HG02970 (cell line): Measurements from ENCODE around the gene RNASEL.

Experiments
- ATAC-seq: cut with Tn5 transposase; IDR thresholded peaks from one replicate; pipeline ENCODE4 v1.9.1; 2021; ENCODE audit warnings: mild to moderate bottlenecking, moderate library complexity, moderate number of reproducible peaks; ENCODE audit not compliant: unreplicated experiment, low FRiP score

The RNASEL gene

DNA sequence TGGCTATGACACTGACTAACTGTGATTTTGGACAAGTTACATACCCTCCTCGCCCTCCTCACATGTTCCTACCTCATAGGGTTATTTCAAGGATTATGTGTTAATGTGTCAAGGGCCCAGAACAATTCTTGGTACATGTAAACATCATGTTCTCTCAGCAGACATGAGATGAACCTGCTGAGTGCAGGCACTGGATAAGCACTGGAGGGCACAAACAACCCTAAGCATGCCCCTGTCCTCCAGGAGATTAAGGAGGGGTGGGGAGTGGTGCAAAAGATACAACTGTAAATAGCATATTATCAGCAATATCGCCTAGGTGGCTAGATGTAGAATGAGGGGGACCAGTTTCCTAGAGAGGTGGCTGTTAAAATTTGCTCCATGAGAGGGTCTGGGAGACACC lies 32.9 kb upstream of the RNASEL start:
- ATAC-seq, result no peak

GRCh38 chr1:182620924-182621585 lies 32.0 kb upstream of the RNASEL start:
- no peak for ATAC-seq

DNA sequence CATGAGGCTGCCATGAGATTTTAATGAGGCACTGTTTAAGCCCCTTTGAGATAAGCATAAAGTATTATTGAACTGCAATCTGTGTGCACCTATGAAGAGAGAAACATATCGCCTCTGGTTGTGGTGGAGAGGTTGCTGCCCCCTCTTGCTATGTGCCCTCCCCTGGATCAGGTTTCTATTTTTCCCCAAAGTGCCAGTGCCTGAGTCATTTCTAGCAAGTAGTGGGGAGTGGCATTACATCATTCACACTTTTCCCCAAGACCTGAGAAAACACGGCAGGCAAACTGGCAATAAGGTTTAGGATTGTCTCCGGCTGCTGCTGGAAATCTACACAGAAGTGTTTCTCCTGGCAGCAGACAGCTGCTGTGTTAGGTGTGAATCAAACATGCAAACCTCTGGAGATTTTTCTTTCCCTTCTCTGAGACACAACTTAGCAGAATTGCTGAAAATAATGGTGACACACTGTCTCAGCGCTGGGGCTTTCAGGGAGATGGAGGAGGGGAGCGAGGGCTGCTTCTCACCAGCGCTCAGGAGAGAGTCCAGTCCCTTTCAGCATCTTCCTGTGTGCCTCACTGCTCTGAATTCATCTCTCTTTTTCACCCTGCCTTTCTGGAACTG lies 28.8 kb upstream of the RNASEL start:
- ATAC-seq, result no peak

GRCh38 chr1:182617014-182617429 lies 28.0 kb upstream of the RNASEL start:
- ATAC-seq, result no peak

DNA sequence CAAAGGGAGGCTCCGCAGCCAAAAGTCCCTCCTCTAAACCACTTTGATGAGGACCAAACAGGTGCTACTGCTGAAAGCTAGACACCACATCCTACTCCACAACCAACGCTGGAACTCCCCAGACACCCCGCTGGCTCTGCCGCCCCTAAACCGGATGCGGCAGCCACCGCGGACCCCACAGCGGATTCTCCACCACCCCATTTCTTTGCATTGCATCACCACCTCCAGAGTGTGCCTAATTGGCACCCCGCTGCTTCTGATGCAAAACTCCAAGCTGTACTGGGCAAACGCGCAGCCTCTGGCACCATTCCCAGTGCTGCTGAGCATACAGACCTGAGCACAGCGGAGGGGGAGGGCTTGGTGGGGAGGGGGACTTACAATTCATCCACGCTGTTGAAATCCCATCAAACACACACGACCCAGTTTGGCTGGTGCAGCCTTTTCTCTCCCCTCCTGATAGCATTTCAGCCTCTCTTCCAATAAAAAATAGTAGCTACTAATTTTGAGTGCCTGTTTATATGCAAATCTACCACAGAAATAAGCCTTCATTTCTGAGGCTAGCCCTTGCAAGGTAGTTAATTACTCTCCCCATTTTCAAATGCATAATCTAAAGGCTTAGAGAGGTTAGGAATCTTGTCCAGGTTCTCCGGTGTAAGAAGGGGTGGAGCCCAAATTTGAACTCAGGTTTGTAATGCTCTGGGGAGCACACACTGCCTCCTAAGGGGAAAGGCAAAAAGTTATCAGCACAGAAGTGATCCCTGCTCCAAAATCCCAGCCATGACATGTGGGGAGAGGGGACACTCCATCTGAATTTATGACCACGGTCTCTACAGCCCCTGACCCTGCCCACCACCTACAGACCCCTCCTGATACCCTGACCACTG lies 27.3 kb upstream of the RNASEL start:
- ATAC-seq, result peak; percentile 46

GRCh38 chr1:182615468-182616129 lies 26.5 kb upstream of the RNASEL start:
- peak; percentile 15 for ATAC-seq

DNA sequence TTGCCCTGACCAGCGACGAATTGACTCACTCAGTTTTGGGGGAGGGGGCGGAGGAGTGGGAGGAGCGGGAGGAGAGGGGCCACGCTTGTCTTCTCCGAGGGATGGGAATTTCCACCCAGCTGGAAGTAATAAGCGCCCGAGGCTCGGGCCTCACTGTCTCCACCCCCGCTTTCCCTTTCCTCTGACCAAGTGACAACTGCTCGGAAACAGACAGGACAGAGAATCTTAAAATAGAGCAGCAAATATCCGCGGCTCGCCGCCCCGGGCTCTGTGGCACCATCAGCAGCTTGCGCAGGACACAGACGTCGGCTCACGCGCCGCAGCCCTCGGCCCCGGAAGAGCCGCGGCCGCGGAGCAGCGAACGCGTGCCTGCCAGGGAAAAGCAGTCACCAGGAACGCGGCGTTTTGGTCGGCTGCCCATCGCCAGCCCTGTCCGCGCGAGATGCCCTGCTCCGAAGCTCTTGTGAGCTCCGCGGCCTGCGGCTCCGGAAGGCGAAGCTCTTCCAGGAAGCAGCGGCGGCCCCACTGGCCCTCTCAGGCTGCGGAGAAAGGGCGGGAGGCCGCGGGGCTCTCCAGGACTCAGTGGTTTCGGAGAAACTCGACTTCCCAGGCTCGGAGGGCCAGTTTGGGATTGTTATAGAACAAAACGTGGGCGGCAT lies 25.9 kb upstream of the RNASEL start:
- ATAC-seq, result peak; percentile 36

GRCh38 chr1:182611787-182612186 lies 22.7 kb upstream of the RNASEL start:
- no peak for ATAC-seq

- ATAC-seq, result no peak
Observed at GRCh38 chr1:182611326-182611725, 22.3 kb upstream of the RNASEL start.

DNA sequence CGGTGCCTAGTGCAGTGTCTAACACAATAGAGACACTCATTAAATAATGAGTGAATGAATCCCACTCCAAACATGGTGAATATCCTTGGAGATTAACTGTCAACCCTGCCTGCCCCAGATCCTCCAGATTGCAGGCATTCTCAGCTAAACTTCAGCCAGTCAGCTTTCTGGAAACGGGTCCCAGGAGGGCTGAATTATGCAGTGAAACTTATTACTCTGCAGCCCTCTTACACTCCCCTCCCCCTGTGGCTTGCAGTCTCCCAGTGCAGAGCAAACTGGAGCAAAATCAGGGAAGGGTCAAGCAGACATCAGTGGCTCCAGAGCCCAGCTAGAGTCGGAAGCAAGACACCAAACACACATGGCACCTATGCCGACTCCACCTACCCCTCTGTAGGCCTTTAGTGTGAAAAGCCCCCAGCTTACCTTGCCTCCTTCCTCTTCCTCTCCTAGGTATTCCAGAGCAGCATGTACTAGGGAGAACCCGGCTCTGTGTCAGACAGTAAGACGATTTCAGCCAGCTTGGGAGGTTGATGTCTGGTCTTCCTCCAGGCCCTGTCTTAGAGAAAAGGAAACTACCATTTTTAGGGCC lies 21.6 kb upstream of the RNASEL start:
- no peak for ATAC-seq

DNA sequence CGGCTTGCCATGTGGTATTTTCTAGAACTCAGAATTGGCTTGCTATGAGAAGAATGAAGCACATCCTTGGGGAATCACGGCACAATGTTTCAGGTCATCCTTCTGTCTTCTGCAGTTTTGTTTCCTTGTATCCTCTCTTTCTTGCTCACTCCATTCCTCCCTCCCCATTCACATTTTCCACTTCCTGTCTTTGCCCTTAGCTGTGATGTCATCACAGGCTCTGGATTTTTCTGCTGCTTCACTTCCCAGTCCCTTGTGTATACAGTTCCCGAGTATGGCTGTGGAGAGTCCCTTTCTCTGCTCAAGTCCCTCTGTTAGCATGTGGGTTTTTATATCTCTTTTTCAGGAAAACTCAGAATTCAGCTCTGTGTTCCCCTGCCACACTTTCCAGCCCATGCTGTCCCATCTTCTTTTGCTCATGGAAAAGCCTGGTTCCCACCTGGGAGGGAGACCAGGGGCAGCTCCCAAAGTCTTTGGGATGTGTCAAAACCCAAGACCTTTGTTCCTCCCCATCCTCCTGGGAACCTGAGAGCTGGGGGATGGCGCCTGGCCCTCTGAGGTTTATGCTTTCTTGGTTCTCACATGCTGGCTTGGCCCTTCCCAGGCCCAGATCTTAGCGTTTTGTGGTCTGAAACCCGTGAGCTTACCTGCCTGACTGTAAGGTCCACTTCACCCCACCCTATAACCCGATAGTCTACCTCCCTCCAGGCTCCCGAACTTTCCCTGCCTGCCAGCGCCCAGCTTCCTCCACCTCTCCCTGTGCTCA lies 20.0 kb upstream of the RNASEL start:
- no peak for ATAC-seq

- no peak for ATAC-seq
Observed at GRCh38 chr1:182608236-182608635, 19.2 kb upstream of the RNASEL start.

DNA sequence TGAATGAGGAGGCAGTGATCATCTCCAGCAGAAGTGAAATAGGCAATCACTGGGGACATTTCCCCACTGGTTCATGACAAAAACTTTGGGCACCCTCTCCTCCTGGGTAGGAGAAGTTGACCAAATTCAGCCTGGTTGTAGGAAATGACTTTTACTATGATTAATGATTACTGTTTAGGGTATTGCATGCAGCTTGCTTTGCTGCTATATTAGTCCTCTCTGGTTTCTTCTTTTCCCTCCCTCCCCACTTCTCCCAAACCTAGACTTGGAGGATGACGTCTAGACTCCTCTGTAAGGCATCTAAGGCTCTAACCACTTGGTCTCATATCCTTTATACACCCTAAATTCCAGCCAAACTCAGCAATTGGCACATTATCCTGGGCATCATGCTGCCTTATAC lies 18.5 kb upstream of the RNASEL start:
- no peak for ATAC-seq

GRCh38 chr1:182604175-182605164 lies 15.4 kb upstream of the RNASEL start, which contains the start of gene RGS16:
Gene RGS16 (minus strand): TSS chr1:182604389. CDS start chr1:182604259, 130 bp downstream.
- peak; percentile 65 for ATAC-seq

DNA sequence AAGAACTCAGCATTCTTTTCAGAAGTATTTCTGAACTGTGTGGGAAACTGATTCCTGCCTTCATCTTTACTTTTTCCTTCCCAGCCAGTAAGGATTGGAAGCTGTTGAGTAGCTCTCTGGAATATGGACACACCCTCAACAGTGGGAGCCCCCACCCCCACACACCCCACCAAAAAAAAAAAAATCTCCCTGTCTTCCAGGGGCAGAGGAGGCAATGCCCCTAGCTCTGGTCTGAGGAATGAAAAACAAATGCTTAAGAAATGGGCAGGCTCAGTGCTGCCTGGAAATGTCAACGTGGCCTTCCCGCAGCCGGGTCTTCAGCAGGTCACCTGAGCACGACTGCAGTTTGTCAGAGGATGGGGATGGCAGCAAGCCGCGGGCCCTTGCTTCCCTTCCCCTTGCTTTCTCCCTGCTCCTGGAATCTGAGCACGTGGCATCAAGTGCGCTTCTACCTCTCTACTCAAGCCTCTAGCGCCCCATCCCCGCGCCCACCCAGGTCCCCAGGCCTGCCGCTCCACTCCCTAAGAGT lies 14.7 kb upstream of the RNASEL start:
- no peak for ATAC-seq

DNA sequence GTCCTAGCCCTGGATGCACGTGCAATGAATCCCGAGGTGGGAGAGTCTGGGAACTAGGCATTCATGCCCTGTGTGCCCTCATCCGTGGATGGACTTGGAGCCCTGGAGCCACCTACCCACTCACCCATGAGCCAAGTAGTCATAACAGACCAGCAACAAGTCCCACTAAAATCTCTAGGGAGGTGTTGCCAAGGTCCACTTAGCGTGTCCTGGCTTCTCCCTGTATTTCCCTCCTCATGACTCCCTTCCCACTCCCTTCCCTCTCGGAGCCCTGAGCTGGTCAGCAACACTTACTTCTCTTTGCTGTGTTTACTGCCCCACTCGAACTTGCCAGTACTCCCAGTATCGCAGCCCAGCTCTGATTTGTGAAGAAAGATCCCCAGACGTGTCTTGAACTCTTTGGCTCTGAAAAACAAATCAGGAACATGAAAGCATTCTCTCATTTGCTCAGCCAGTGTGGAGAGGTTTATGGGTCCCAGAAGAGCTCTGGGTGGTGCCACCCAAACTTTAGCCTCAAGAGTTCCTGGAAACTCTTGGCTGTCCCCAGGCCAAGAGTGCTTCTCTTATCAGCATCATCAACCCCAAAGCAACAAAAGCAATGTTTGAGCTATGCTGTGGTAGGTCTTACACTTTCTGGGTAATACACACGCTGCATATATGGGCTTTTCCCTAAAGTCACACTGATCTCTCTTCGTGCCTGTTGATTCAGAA lies 14.0 kb upstream of the RNASEL start:
- no peak for ATAC-seq

GRCh38 chr1:182601913-182602312 lies 12.9 kb upstream of the RNASEL start:
- no peak for ATAC-seq
